ENCODE results near the gene EIF1AY. TPM values are rescaled to one million over a fixed set of nuclear protein-coding genes. Genes with fewer than 3 reads are reported as not detected.

EIF1AY gene
- total and polyA plus RNA-seq, 2 donors = 76.9 TPM; not detected in 1

Other genes with a start within 250 kb of the EIF1AY start
- gene RPS4Y2, start 180.3 kb downstream of the EIF1AY start, total RNA-seq = not detected
- gene RPS4Y2, start 180.3 kb downstream of the EIF1AY start, polyA plus RNA-seq = 0.48 TPM

Data from thymus (tissue), 2 donors.